Measurements from ENCODE around the gene PMPCA.

- TF ChIP-seq NFRKB (IDR thresholded peaks at IDR 0.05) = no peak
- TF ChIP-seq FOXK2 (IDR thresholded peaks at IDR 0.05) = no peak
- TF ChIP-seq LEF1 (IDR thresholded peaks at IDR 0.05; ENCODE audit: borderline replicate concordance) = no peak
- TF ChIP-seq HDGF (IDR thresholded peaks at IDR 0.05; ENCODE audit: borderline replicate concordance) = no peak
- no peak for TF ChIP-seq SP1 (IDR thresholded peaks at IDR 0.05)
- TF ChIP-seq BHLHE40 (IDR thresholded peaks at IDR 0.05; ENCODE audit: borderline replicate concordance) = no peak
- no peak for TF ChIP-seq L3MBTL2 (conservative IDR thresholded peaks at IDR 0.05)
- no peak for TF ChIP-seq ELF4 (IDR thresholded peaks at IDR 0.05)
- no peak for TF ChIP-seq CTBP1 (IDR thresholded peaks at IDR 0.05; ENCODE audit: borderline replicate concordance)
- no peak for TF ChIP-seq PKNOX1 (IDR thresholded peaks at IDR 0.05)
- no peak for TF ChIP-seq ARNT (IDR thresholded peaks at IDR 0.05)
- no peak for TF ChIP-seq SUZ12 (IDR thresholded peaks at IDR 0.05)
- TF ChIP-seq FOXM1 (IDR thresholded peaks at IDR 0.05; ENCODE audit: borderline replicate concordance) = no peak
- TF ChIP-seq TARDBP (IDR thresholded peaks at IDR 0.05) = no peak
Observed at GRCh38 chr9:136439481-136440408, 29.3 kb downstream of the PMPCA start, which contains the start of gene INPP5E.

Measured in HEK293T (cell line).